Bronchial epithelial cell (primary cell): ENCODE results near the gene TREML2. TPM values are rescaled to one million over a fixed set of nuclear protein-coding genes. Genes with fewer than 3 reads are reported as not detected.

Experiments
- DNase-seq: peaks from one replicate; pipeline ENCODE4 v3.0.0-alpha.2; 2010; ENCODE audit warnings: low read depth
- FAIRE-seq: peaks from 2 replicates; lab custom pipeline; 2011; peaks lifted over from hg19 to GRCh38; lab: Jason Lieb, UNC
- H3K27me3 ChIP-seq: 2 replicates; pipeline ENCODE4 v1.5.1; 2011; ENCODE audit warnings: low read length; ENCODE audit not compliant: control insufficient read depth, insufficient read depth
- H3K36me3 ChIP-seq: 2 replicates; pipeline ENCODE4 v1.5.1; 2011; ENCODE audit warnings: low read length; ENCODE audit not compliant: control insufficient read depth, insufficient read depth
- H3K4me3 ChIP-seq: 2 replicates; pipeline ENCODE4 v1.5.1; 2011; ENCODE audit warnings: mild to moderate bottlenecking, low read depth, low read length, control low read depth
- CTCF ChIP-seq: IDR thresholded peaks from 2 replicates; pipeline ENCODE4 v1.5.1; 2011; ENCODE audit warnings: mild to moderate bottlenecking, moderate library complexity, low read length, control low read depth, inconsistent platforms; ENCODE audit not compliant: insufficient read depth, severe bottlenecking
- total RNA-seq: library from RNA; depleted of rRNA; stranded (reverse); fragments of >200 nt; gene quantifications from 2 replicates; pipeline ENCODE4 v1.2.1, GENCODE V29; 2014

TREML2 gene
- total RNA-seq, 1 donor from 2014 or later, result not detected

GRCh38 chr6:41215777-41216176 is 14.8 kb upstream of the TREML2 start:
- no peak for DNase-seq
- Histone ChIP-seq H3K27me3 (no peaks in the 10 kb centered on the region), H3K4me3 (no peak overlapping the region), H3K36me3 (no peaks in the 10 kb centered on the region)
- no peak for FAIRE-seq
- no peak for TF ChIP-seq CTCF

DNA sequence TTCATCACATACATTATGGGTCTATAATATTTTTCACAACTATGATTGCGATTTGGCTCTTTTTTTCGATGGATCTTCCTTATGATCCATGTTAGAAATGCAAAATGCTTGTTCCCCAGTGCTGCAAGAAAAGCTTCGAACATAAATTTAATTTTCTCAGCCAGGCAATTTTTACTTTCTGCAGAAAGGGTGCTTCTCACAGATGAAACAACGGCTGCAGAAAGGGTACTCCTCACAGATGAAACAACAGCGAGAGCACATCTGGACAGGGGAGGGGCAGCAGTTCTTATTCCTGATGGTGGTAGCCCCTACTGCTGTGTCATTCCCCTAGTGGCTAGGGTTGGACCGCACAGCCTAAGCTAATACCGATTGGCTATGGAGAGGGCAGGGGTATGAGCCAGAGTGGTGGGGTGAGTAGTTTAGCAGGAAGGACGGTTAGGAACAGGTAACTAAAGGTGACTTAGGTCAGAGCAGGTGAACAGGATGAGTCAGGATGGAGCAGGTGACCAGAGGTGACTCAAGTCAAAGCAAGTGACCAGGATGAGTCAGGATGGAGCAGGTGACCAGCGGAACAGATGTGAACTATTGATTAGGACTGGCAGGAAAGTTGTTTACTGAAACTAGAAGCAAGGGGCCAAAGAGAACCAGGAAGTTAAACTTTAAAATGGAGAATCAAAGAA is 13.8 kb upstream of the TREML2 start:
- no peak for FAIRE-seq
- no peak for DNase-seq

GRCh38 chr6:41209547-41210320 is 8.8 kb upstream of the TREML2 start:
- H3K4me3 ChIP-seq, result no peak overlapping the region
- no peak for FAIRE-seq
- H3K27me3 ChIP-seq, result no peaks in the 10 kb centered on the region

More for the DNA sequence above, 13.8 kb upstream of the TREML2 start:
- no peaks in the 10 kb centered on the region for H3K36me3 ChIP-seq
- no peaks in the 10 kb centered on the region for H3K27me3 ChIP-seq
- no peak overlapping the region for H3K4me3 ChIP-seq
- TF ChIP-seq CTCF, result no peak

GRCh38 chr6:41208439-41209106 is 7.6 kb upstream of the TREML2 start:
- H3K36me3 ChIP-seq, result no peaks in the 10 kb centered on the region
- FAIRE-seq (no peak), DNase-seq (no peak)
- no peak overlapping the region for H3K4me3 ChIP-seq
- TF ChIP-seq CTCF, result no peak
- no peaks in the 10 kb centered on the region for H3K27me3 ChIP-seq

More at GRCh38 chr6:41209547-41210320, 8.8 kb upstream of the TREML2 start:
- no peaks in the 10 kb centered on the region for H3K36me3 ChIP-seq
- no peak for DNase-seq
- no peak for TF ChIP-seq CTCF

- no peak overlapping the region for H3K4me3 ChIP-seq
- no peak for TF ChIP-seq CTCF
- no peak for FAIRE-seq
- no peaks in the 10 kb centered on the region for H3K36me3 ChIP-seq
- no peaks in the 10 kb centered on the region for H3K27me3 ChIP-seq
- no peak for DNase-seq
Measured at GRCh38 chr6:41204156-41204555, 3.2 kb upstream of the TREML2 start.
